ENCODE results near the gene ZBTB20. TPM values are rescaled to one million over a fixed set of nuclear protein-coding genes. Genes with fewer than 3 reads are reported as not detected.

ZBTB20 gene
- total RNA-seq, 3 donors from 2014 or later = 62.9 to 150 (median 109) TPM

- H3K27ac ChIP-seq = peak overlapping the region; percentile 63 to 71
- H3K9me3 ChIP-seq = no peaks in the 10 kb centered on the region
- H3K4me3 ChIP-seq = peak overlapping the region in 2 of 3 donors; percentile 8 to 39
- no peaks in the 10 kb centered on the region for H3K27me3 ChIP-seq
- TF ChIP-seq POLR2AphosphoS5 (IDR thresholded peaks at IDR 0.05) (no peak), POLR2A (IDR thresholded peaks at IDR 0.05) (no peak), CTCF (IDR thresholded peaks at IDR 0.05) (no peak)
- H3K36me3 ChIP-seq = no peaks in the 10 kb centered on the region
- intact Hi-C loops (cut with DNase I; ENCODE audit: low total_unique reads) = no loop called here
- DNase-seq (ENCODE audit: low spot score in 2 of 2) = no peak
- peaks cover 0 to 8% of the 10 kb centered on the region in 2 donors for H3K4me1 ChIP-seq
Observed at GRCh38 chr3:114417265-114417664, 729.8 kb downstream of the ZBTB20 start.

DNA sequence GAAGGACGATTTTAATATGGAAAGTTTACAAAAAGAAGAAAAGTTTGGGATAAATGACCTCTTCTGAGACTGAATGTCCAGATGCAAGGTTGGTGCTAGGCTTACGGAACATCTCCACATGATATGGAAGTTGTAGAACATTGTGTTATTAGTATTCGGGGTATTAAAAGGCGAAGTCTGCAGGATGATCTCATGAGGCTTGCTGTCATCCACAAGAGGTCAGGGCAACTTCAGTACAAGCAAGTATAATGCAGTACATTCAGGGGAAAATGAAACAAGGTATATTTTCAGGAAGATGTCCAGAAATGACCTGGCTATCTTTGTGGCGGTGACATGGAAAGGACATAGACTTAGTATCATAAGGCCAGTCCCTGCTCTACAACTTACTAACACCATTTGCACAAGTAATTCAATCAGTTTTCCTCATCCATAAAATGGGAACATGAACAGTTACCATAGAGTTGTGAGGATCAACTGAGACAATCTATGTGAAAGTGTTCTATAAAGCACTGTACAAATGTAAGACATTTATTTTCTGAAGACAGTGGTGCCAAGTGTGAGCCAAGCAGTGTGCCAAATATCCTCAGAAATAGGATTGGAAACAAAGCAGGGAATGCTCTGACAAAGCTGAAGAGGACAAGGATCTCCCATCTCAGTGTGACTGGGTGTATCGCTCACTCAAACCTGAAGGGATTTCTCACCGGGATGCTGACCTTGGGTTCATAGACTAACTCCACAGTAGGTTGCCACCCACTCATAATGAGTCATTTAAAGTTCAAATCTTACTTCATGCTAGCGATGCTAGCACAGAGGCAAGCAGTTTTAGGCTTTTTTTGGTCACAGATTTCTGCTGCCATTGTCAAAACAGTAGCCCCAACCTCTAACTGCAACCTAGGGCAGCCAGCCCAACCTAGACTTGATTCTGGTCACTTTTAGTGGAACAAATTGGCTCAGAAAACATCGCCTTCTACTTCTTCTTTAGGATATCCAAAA, 735.0 kb downstream of the ZBTB20 start:
- no peaks in the 10 kb centered on the region for H3K27me3 ChIP-seq
- no peaks in the 10 kb centered on the region for H3K36me3 ChIP-seq
- H3K4me1 ChIP-seq = peaks cover 3 to 5% of the 10 kb centered on the region in 2 donors
- no peaks in the 10 kb centered on the region for H3K9me3 ChIP-seq
- no peak overlapping the region for H3K4me3 ChIP-seq
- H3K27ac ChIP-seq = peak overlapping the region; percentile 65 to 70
- TF ChIP-seq POLR2AphosphoS5 (IDR thresholded peaks at IDR 0.05) (no peak), CTCF (IDR thresholded peaks at IDR 0.05) (no peak), POLR2A (IDR thresholded peaks at IDR 0.05) (no peak)
- no peak for DNase-seq (ENCODE audit: low spot score in 2 of 2)
- intact Hi-C loops (cut with DNase I; ENCODE audit: low total_unique reads) = no loop called here

DNA sequence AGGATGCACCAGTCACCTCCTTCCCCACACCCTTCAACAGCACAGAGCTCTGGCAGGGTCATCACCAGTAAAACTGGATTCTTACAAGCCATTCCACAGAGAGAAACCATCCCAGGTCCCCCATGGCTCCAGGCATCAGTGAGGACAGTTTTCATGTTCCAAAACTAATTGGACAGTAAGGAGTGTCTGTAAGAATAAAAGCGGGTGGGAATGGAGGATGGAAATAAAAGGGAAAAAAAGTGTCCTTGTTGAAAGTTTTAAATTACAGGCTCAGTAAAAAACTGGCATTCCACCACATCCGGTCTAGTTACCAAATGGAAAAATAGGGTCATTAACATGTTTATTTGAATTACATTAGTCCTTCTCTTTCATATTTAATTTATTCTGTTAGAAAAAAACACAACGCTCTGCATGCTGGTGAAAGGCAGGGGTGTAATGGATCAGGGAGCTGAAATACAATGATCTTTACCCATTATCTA, 735.9 kb downstream of the ZBTB20 start:
- DNase-seq (ENCODE audit: low spot score in 2 of 2) = no peak
- H3K27me3 ChIP-seq = no peaks in the 10 kb centered on the region
- H3K4me3 ChIP-seq = no peak overlapping the region
- peak overlapping the region; percentile 59 to 70 for H3K27ac ChIP-seq
- no peaks in the 10 kb centered on the region for H3K36me3 ChIP-seq
- intact Hi-C loops (cut with DNase I; ENCODE audit: low total_unique reads) = no loop called here
- TF ChIP-seq POLR2AphosphoS5 (IDR thresholded peaks at IDR 0.05) = no peak
- TF ChIP-seq POLR2A (IDR thresholded peaks at IDR 0.05) = no peak
- TF ChIP-seq CTCF (IDR thresholded peaks at IDR 0.05) = no peak
- H3K9me3 ChIP-seq = no peaks in the 10 kb centered on the region
- peaks cover 3 to 5% of the 10 kb centered on the region in 2 donors for H3K4me1 ChIP-seq

- H3K9me3 ChIP-seq = no peaks in the 10 kb centered on the region
- H3K27me3 ChIP-seq = no peaks in the 10 kb centered on the region
- H3K4me3 ChIP-seq = peak overlapping the region in 2 of 3 donors; percentile 7 to 47
- no peak for DNase-seq (ENCODE audit: low spot score in 2 of 2)
- H3K36me3 ChIP-seq = no peaks in the 10 kb centered on the region
- H3K27ac ChIP-seq = peak overlapping the region; percentile 18 to 60
- intact Hi-C loops (cut with DNase I; ENCODE audit: low total_unique reads) = no loop called here
- peaks cover 3 to 9% of the 10 kb centered on the region in 2 donors for H3K4me1 ChIP-seq
- TF ChIP-seq POLR2A (IDR thresholded peaks at IDR 0.05) = no peak
- TF ChIP-seq CTCF (IDR thresholded peaks at IDR 0.05) = no peak
- TF ChIP-seq POLR2AphosphoS5 (IDR thresholded peaks at IDR 0.05) = no peak
Observed at GRCh38 chr3:114408736-114409670, 738.1 kb downstream of the ZBTB20 start.
